ENCODE data around the gene ANAPC16. TPM values are rescaled to one million over a fixed set of nuclear protein-coding genes. Genes with fewer than 3 reads are reported as not detected.

ANAPC16 gene
- total RNA-seq, 2 experiments from 2014 or later = 72.9 TPM

DNA sequence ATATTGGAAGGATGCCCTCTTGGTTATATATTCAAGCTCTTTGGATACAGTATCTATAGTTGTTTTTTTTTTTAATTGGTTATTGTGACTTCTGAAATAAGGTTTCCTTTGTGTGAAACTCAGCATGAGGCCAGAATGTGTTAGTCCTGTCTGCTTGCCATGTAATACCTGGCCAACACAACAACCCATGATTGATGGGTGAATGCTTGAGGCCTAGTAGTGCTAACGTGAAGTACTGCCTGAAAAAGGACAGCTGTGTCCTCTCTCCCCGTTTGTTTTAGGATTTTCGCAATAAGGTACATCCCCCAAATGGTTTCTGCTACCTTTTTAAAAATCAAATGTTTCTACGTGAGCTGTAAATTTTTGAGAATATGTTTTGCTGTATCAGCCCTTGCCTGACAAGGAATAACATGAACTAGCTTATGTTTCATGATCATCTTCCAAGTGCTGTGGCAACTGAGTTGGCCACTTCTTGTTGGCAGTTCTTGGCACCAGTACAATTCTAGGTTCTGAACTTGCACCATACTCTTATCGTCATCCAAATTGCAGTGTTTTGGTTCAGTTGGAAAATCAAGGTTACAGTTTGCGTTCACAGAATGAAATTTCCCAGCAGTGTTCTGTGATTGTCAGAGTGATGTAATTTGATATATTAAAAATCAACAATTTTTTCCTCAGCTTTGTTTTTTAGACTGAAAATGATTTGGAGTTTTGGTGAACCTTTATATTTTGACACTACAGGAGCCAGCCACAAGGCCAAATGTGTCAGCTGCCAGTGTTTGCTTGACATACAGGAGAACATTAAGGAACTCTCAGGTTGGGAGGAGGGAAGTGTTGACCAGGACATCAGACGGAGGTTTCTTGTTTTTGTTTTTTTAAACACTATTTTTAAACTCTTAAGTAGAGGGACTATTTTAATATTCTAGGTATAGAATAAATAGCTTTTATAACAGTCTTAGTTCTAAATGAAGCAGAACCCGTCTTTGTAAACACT lies 13.7 kb downstream of the ANAPC16 start:
- H3K4me3 Mint-ChIP-seq = no peak overlapping the region

DNA sequence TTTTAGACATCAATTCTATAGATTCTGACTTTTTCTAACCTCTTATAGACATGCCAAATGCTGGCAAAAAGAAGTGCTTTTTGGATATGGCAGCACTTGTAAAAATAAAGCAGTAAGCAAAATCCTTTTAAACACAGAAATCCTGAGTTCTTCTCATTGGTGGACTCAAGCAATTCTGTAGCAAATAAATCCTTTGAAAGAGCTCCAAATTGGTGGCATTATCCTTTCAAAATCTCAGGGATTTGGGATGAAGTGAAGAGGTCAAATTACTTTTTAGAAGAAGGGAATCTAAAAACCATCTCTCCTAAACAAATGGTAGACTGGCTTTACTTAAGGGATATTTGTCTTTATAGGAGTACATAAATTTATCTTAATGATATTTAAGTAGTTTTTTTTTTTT lies 17.8 kb downstream of the ANAPC16 start:
- no peak for ATAC-seq
- POLR2A ChIA-PET = no interaction called here
- no peaks in the 10 kb centered on the region for H3K9me3 Mint-ChIP-seq (ENCODE audit: insufficient read depth)
- no peaks in the 10 kb centered on the region for H3K27me3 Mint-ChIP-seq (ENCODE audit: low read depth)
- no peak overlapping the region for H3K27ac Mint-ChIP-seq
- no peak overlapping the region for H3K4me3 Mint-ChIP-seq
- CTCF ChIA-PET = no interaction called here
- no peak for DNase-seq
- H3K36me3 Mint-ChIP-seq (ENCODE audit: low read depth) = peaks cover 54% of the 10 kb centered on the region
- H3K4me1 Mint-ChIP-seq (ENCODE audit: low read depth) = peaks cover 12% of the 10 kb centered on the region

More for the DNA sequence above, 13.7 kb downstream of the ANAPC16 start:
- H3K9me3 Mint-ChIP-seq (ENCODE audit: insufficient read depth) = no peaks in the 10 kb centered on the region
- DNase-seq (no peak), ATAC-seq (no peak)
- POLR2A ChIA-PET = interaction anchor here (1.1 to 2.9 kb wide), 4 partner anchors 18 to 106 kb away, joined by 3 to 9 read pairs (median 6); partner anchors contain the start of gene DDIT4
- peaks cover 43% of the 10 kb centered on the region for H3K36me3 Mint-ChIP-seq (ENCODE audit: low read depth)
- peaks cover 32% of the 10 kb centered on the region for H3K4me1 Mint-ChIP-seq (ENCODE audit: low read depth)
- CTCF ChIA-PET = interaction anchor here (0.8 to 2.6 kb wide), 7 partner anchors 9 to 181 kb away, joined by 3 to 16 read pairs (median 5); no protein-coding TSS in a partner anchor
- H3K27me3 Mint-ChIP-seq (ENCODE audit: low read depth) = no peaks in the 10 kb centered on the region
- H3K27ac Mint-ChIP-seq = peak overlapping the region; percentile 69

DNA sequence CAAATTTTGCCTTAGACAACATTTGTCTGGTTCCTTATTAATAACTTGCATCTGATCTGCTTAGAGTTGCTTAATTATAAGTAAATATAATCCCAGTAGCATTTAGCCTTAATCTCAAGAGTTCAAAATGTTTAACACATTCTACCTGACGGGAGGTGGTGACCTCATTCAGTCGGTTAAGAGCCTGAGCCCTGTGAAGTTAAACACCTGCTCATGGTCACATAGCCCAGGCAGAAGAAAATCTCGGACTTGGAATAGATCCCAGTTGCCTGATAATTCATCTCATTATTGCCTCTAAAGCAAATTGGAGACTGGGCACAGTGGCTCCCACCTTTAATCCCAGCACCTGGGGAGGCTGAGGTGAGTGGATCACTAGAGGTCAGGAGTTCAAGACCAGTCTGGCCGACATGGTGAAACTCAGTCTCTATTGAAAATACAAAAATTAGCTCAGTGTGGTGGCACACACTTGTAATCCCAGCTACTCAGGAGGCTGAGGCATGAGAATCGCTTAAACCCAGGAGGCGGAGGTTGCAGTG lies 18.8 kb downstream of the ANAPC16 start:
- ChIA-PET POLR2A (no interaction called here), CTCF (no interaction called here)
- peaks cover 5% of the 10 kb centered on the region for H3K4me1 Mint-ChIP-seq (ENCODE audit: low read depth)
- no peaks in the 10 kb centered on the region for H3K9me3 Mint-ChIP-seq (ENCODE audit: insufficient read depth)
- peaks cover 49% of the 10 kb centered on the region for H3K36me3 Mint-ChIP-seq (ENCODE audit: low read depth)
- no peak overlapping the region for H3K27ac Mint-ChIP-seq
- ATAC-seq (no peak), DNase-seq (no peak)
- H3K27me3 Mint-ChIP-seq (ENCODE audit: low read depth) = no peaks in the 10 kb centered on the region
- no peak overlapping the region for H3K4me3 Mint-ChIP-seq

DNA sequence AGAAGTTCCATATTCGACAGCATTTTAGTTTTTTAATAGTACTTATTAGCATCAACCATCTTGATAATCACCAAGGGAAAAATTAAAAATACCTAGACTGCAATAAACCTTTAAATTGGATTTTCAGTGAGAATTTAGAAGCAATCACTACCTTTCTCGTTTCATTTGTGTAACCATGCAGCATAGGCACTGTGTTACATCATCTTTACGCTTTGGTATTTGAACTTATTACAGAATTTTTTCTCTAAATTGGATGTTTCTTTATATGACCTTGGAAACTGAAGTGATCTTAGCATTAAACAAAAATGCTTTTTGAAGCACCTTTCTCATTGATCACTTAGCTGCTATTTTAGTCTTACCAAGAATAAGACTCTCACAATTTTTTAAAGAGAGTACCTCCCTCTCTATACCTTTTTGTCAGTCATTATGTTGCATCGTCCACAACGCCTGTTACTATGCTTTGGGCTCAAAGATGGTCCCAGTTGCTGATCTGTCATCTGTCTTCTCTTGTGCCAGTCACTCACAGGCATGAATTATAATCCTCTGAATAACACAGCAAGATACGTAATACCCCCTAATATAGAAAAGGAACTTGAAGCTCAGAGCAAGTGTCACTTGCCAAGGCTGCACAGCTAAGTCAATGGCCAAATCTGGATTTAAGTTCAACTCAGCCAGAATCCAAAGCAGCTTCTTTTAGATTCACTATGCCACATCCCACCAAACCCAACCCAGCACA lies 19.9 kb downstream of the ANAPC16 start:
- H3K4me1 Mint-ChIP-seq (ENCODE audit: low read depth) = peaks cover 2% of the 10 kb centered on the region
- H3K9me3 Mint-ChIP-seq (ENCODE audit: insufficient read depth) = no peaks in the 10 kb centered on the region
- no peak overlapping the region for H3K4me3 Mint-ChIP-seq
- H3K27me3 Mint-ChIP-seq (ENCODE audit: low read depth) = no peaks in the 10 kb centered on the region
- ChIA-PET CTCF (interaction anchor here (1.0 to 2.7 kb wide), 4 partner anchors 25 to 187 kb away, joined by 3 to 8 read pairs (median 4); no protein-coding TSS in a partner anchor), POLR2A (interaction anchor here (1.1 to 1.3 kb wide), 2 partner anchors 12 to 62 kb away, joined by 3 read pairs; no protein-coding TSS in a partner anchor)
- H3K27ac Mint-ChIP-seq = peak overlapping the region; percentile 25
- ATAC-seq (no peak), DNase-seq (no peak)
- H3K36me3 Mint-ChIP-seq (ENCODE audit: low read depth) = peaks cover 40% of the 10 kb centered on the region

- H3K27ac Mint-ChIP-seq = no peak overlapping the region
These were observed 22.8 kb downstream of the ANAPC16 start for GRCh38 chr10:72238392-72239175.

DNA sequence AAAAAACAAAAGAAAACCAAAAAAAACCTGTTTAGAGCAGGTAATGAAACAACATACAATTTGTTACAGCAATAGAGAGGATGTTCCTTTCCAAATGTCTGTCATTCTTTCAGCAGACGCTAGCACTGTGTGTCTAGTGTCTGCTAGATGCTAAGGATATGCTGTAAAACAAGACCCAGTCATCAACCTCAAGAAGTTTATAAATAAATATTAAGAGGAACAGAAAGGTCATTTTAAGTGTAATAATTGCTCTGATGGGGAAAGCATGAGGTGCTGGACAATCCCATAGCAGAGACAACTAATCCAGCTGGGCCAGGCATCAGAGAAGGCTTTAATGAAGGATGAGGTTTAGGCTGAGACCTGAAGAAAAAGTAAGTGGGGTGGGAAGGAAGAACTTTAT lies 23.6 kb downstream of the ANAPC16 start:
- DNase-seq = no peak
- ChIA-PET POLR2A (no interaction called here), CTCF (interaction anchor here (2.0 kb wide), 1 partner anchor 9 kb away, joined by 8 read pairs; no protein-coding TSS in a partner anchor)
- Mint-ChIP-seq H3K27me3 (ENCODE audit: low read depth) (no peaks in the 10 kb centered on the region), H3K36me3 (ENCODE audit: low read depth) (peaks cover 29% of the 10 kb centered on the region), H3K4me1 (ENCODE audit: low read depth) (peaks cover 29% of the 10 kb centered on the region), H3K4me3 (no peak overlapping the region), H3K27ac (peak overlapping the region; percentile 27), H3K9me3 (ENCODE audit: insufficient read depth) (no peaks in the 10 kb centered on the region)
- no peak for ATAC-seq

More at GRCh38 chr10:72238392-72239175, 22.8 kb downstream of the ANAPC16 start:
- H3K4me3 Mint-ChIP-seq = no peak overlapping the region
- DNase-seq = no peak
- no peaks in the 10 kb centered on the region for H3K9me3 Mint-ChIP-seq (ENCODE audit: insufficient read depth)
- H3K27me3 Mint-ChIP-seq (ENCODE audit: low read depth) = no peaks in the 10 kb centered on the region
- H3K4me1 Mint-ChIP-seq (ENCODE audit: low read depth) = peaks cover 20% of the 10 kb centered on the region
- CTCF ChIA-PET = interaction anchor here (0.6 to 2.7 kb wide), 7 partner anchors 9 to 190 kb away, joined by 3 to 8 read pairs (median 5); no protein-coding TSS in a partner anchor
- ATAC-seq = no peak
- peaks cover 31% of the 10 kb centered on the region for H3K36me3 Mint-ChIP-seq (ENCODE audit: low read depth)
- POLR2A ChIA-PET = interaction anchor here (1.1 to 1.5 kb wide), 4 partner anchors 9 to 53 kb away, joined by 3 to 5 read pairs (median 3); partner anchors contain the start of gene DDIT4

DNA sequence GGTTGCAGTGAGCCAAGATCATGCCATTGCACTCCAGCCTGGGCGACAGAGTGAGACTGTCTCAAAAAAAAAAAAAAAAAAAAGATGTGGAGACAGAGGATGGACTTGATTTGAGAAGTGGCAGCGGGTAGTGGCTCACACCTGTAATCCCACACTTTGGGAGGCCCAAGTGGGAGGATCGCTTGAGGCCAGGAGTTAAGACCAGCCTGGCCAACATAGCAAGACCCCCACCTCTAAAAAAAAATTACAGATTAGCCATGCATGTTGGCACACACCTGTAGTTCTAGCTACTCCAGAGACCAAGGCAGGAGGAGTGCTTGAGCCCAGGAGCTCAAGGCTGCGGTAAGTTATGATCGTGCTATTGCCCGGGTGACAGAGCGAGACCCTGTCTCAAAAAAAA lies 24.6 kb downstream of the ANAPC16 start:
- peaks cover 38% of the 10 kb centered on the region for H3K4me1 Mint-ChIP-seq (ENCODE audit: low read depth)
- POLR2A ChIA-PET = interaction anchor here (0.6 kb wide), 1 partner anchor 23 kb away, joined by 3 read pairs; no protein-coding TSS in a partner anchor
- CTCF ChIA-PET = no interaction called here

DNA sequence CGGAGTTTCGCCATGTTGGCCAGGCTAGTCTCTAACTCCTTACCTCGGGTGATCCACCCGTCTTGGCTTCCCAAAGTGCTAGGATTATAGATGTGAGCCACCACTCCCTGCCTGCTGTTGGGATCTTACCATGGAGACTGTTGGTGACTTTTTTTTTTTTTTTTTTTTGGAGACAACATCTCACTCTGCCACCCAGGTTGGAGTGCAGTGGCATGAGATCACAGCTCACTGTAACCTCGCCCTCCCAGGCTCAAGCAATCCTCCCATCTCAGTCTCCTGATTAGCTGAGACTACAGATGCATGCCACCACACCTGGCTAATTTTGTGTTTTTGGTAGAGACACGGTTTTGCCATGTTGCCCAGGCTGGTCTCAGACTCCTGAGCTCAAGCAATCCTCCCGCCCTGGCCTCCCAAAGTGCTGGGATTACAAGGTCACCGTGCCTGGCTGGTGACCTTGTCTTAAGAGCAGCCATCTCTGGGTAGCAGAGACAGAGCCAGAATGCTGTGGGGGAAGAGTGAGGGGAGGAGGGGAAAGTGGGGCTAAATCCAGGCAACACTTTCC lies 26.0 kb downstream of the ANAPC16 start:
- no peaks in the 10 kb centered on the region for H3K9me3 Mint-ChIP-seq (ENCODE audit: insufficient read depth)
- H3K4me1 Mint-ChIP-seq (ENCODE audit: low read depth) = peaks cover 50% of the 10 kb centered on the region
- ATAC-seq (no peak), DNase-seq (no peak)
- peak overlapping the region; percentile 9 for H3K27ac Mint-ChIP-seq
- H3K27me3 Mint-ChIP-seq (ENCODE audit: low read depth) = no peaks in the 10 kb centered on the region
- CTCF ChIA-PET = interaction anchor here (0.7 to 2.8 kb wide), 5 partner anchors 11 to 33 kb away, joined by 3 to 12 read pairs (median 4); no protein-coding TSS in a partner anchor
- H3K4me3 Mint-ChIP-seq = no peak overlapping the region
- H3K36me3 Mint-ChIP-seq (ENCODE audit: low read depth) = peaks cover 14% of the 10 kb centered on the region
- POLR2A ChIA-PET = interaction anchor here (0.7 to 1.2 kb wide), 2 partner anchors 13 to 34 kb away, joined by 3 read pairs; no protein-coding TSS in a partner anchor

More for the DNA sequence above, 24.6 kb downstream of the ANAPC16 start:
- DNase-seq (no peak), ATAC-seq (no peak)
- no peaks in the 10 kb centered on the region for H3K27me3 Mint-ChIP-seq (ENCODE audit: low read depth)
- H3K36me3 Mint-ChIP-seq (ENCODE audit: low read depth) = peaks cover 25% of the 10 kb centered on the region
- H3K9me3 Mint-ChIP-seq (ENCODE audit: insufficient read depth) = no peaks in the 10 kb centered on the region
- no peak overlapping the region for H3K27ac Mint-ChIP-seq
- H3K4me3 Mint-ChIP-seq = no peak overlapping the region

DNA sequence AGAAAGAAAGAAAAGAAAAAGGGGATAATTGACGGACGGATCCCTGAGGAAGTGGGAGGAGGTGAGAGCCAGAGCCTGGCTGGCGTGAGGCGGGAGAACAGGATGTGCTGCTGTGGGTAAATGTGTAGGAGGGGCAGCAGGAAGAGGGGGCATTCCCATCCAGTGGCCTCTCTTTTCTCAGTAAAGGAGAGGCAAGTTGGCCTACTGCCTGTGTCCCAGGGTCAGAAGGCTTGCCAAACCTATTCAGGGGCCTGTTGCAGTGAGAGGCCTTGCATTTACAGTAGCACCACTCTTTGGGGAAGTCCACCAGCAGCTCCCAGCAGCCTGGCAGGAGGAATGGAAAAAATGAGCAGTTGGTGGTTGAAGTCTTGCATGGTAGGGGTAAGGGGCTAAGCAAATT lies 26.9 kb downstream of the ANAPC16 start:
- peak overlapping the region; percentile 75 for H3K27ac Mint-ChIP-seq
- POLR2A ChIA-PET = interaction anchor here (0.6 to 1.1 kb wide), 2 partner anchors 36 to 55 kb away, joined by 3 to 4 read pairs; no protein-coding TSS in a partner anchor
- peak; percentile 24 for ATAC-seq
- CTCF ChIA-PET = interaction anchor here (1.1 to 2.8 kb wide), 4 partner anchors 10 to 32 kb away, joined by 3 to 12 read pairs (median 4); no protein-coding TSS in a partner anchor
- H3K27me3 Mint-ChIP-seq (ENCODE audit: low read depth) = no peaks in the 10 kb centered on the region
- H3K4me3 Mint-ChIP-seq = no peak overlapping the region
- H3K4me1 Mint-ChIP-seq (ENCODE audit: low read depth) = peaks cover 59% of the 10 kb centered on the region
- no peak for DNase-seq
- peaks cover 8% of the 10 kb centered on the region for H3K36me3 Mint-ChIP-seq (ENCODE audit: low read depth)
- no peaks in the 10 kb centered on the region for H3K9me3 Mint-ChIP-seq (ENCODE audit: insufficient read depth)

DNA sequence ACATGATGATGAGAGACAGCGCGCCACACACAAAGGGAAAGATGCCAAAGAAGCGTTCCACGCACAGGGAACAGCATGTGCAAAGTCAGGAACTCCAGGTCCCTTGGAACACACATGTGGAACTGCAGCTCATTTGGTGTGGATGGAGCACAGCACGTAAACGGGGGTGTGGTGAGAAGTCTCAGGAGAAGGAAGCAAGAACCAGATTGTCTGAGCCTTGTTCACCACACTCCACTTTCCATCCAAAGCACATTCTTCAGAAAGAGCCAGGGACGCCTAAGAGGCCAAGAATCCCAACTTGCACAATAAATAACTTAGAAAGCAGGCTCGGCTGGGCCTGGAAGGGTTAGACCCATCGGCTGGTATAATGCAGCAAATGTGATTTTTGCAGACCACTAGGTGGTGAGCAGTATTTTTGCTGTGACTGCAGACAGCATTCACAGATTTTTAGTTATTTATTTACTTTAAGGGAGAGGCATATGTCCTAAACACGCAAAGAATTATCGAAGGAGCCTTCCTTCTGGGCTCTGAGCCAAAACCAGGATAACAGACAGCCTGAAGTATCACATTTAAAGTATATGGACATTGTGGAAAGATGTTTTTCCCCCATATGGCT lies 28.1 kb downstream of the ANAPC16 start:
- Mint-ChIP-seq H3K4me1 (ENCODE audit: low read depth) (peaks cover 72% of the 10 kb centered on the region), H3K9me3 (ENCODE audit: insufficient read depth) (no peaks in the 10 kb centered on the region), H3K36me3 (ENCODE audit: low read depth) (peaks cover 6% of the 10 kb centered on the region), H3K4me3 (no peak overlapping the region), H3K27ac (peak overlapping the region; percentile 55), H3K27me3 (ENCODE audit: low read depth) (no peaks in the 10 kb centered on the region)
- CTCF ChIA-PET = interaction anchor here (1.1 to 5.3 kb wide), 5 partner anchors 9 to 89 kb away, joined by 3 to 35 read pairs (median 5); no protein-coding TSS in a partner anchor
- ATAC-seq = no peak
- POLR2A ChIA-PET = interaction anchor here (1.1 to 6.4 kb wide), 2 partner anchors 31 to 35 kb away, joined by 4 to 52 read pairs; partner anchors contain the start of gene DDIT4
- no peak for DNase-seq

Measured in activated CD8-positive, alpha-beta T cell treated with anti-CD3 and anti-CD28 coated beads, Interleukin-2, amount 10 ng/mL, durations not matched to agents 7 days and 5 days (primary cell).